ENCODE data around the gene CCL25. TPM values are rescaled to one million over a fixed set of nuclear protein-coding genes. Genes with fewer than 3 reads are reported as not detected.
A peak's percentile ranks its signal among the peaks of the same experiment; 100 is the strongest.

The CCL25 gene
- total and polyA plus RNA-seq, 8 donors: 0.23 to 0.46 (median 0.37) TPM; not detected in 4

DNA sequence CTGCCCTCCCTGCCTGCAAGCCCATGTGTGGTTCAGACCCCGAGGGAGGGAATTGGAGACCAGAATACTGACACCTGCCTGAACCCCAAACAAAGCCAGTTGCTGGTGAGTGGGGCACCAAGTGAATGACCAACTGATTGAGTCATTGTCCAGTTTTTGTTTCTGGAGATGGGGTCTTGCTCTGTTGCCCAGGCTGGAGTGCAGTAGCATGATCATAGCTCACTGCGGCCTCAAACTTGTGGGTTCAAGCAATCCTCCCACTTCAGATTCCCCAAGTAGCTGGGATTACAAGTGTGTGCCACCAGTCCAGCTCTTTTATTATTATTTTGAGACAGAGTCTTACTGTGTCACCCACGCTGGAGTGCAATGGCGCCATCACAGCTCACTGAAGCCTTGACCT lies 4.0 kb downstream of the CCL25 start:
- TF ChIP-seq, protein P1, sequence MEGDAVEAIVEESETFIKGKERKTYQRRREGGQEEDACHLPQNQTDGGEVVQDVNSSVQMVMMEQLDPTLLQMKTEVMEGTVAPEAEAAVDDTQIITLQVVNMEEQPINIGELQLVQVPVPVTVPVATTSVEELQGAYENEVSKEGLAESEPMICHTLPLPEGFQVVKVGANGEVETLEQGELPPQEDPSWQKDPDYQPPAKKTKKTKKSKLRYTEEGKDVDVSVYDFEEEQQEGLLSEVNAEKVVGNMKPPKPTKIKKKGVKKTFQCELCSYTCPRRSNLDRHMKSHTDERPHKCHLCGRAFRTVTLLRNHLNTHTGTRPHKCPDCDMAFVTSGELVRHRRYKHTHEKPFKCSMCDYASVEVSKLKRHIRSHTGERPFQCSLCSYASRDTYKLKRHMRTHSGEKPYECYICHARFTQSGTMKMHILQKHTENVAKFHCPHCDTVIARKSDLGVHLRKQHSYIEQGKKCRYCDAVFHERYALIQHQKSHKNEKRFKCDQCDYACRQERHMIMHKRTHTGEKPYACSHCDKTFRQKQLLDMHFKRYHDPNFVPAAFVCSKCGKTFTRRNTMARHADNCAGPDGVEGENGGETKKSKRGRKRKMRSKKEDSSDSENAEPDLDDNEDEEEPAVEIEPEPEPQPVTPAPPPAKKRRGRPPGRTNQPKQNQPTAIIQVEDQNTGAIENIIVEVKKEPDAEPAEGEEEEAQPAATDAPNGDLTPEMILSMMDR (IDR thresholded peaks at IDR 0.05): no peak
- no peaks in the 10 kb centered on the region for H3K4me1 ChIP-seq
- H3K27ac ChIP-seq: no peak overlapping the region
- H3K4me3 ChIP-seq: no peak overlapping the region
- no peaks in the 10 kb centered on the region for H3K9me3 ChIP-seq
- no peak for ATAC-seq
- no peaks in the 10 kb centered on the region for H3K27me3 ChIP-seq
- no peak for DNase-seq
- no peaks in the 10 kb centered on the region for H3K36me3 ChIP-seq
- intact Hi-C loops (cut with DNase I): no loop called here

DNA sequence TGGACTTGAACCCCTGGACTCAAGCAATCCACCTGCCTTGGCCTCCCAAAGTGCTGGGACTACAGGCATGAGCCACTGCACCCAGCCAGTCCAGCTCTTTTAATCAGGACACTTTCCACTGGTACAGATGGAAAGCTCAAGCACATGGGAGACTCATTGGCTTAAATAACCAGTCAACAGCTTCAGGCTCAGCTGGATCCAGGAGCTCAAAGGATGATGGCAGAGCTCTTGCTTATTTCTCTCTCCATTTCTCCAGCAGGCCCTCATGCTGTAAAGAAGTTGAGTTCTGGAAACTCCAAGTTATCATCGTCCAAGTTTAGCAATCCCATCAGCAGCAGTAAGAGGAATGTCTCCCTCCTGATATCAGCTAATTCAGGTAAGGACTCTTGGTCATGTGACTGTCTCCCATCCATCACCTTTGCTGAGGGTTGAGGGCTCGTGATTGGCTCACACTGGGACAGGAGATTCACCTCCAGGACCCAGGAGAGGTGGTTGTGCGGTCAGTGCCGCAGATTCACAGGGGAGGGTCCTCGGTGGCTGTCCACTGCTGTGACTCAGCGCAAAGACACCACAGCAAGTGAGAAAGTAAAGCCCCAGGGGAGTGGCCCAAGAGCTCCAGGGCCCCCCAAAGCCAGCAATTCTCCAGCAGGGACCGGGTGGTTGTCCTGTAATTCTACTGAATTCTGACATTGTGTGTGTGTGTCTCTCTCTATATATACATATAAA lies 5.1 kb downstream of the CCL25 start:
- intact Hi-C loops (cut with DNase I): no loop called here
- Histone ChIP-seq H3K27ac (no peak overlapping the region), H3K36me3 (no peaks in the 10 kb centered on the region), H3K4me1 (no peaks in the 10 kb centered on the region), H3K9me3 (no peaks in the 10 kb centered on the region), H3K4me3 (no peak overlapping the region), H3K27me3 (no peaks in the 10 kb centered on the region)
- DNase-seq (no peak), ATAC-seq (no peak)
- TF ChIP-seq, protein P1 (IDR thresholded peaks at IDR 0.05): no peak

- Histone ChIP-seq H3K4me3 (no peak overlapping the region), H3K4me1 (no peaks in the 10 kb centered on the region), H3K27me3 (no peaks in the 10 kb centered on the region), H3K36me3 (no peaks in the 10 kb centered on the region), H3K9me3 (peaks cover 0 to 17% of the 10 kb centered on the region in 2 donors), H3K27ac (no peak overlapping the region)
- DNase-seq (peak in 1 of 4 donors; percentile 46), ATAC-seq (no peak)
- TF ChIP-seq, protein P1 (IDR thresholded peaks at IDR 0.05): no peak
- intact Hi-C loops (cut with DNase I): no loop called here
Observed at GRCh38 chr19:8064911-8065874, 12.6 kb downstream of the CCL25 start.

DNA sequence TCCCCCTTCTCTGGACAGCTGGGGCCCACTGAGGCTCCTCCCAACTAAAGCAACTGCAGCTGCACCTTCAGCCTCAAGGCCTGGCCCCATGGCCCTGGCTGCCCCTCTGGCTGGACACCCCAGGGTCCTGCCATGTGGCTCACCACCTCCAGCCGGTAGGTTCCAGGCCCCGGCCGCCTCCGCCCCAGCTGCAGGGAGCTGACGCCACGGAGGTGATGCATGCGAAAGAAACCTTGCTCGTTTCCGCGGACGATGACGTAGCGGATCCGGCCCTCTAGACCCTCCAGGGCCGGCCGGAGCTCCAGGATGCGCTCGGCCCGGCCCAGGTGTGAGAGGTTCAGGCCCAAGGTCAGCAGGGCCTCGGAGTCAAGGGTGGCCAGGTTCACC lies 13.3 kb downstream of the CCL25 start:
- TF ChIP-seq, protein P1 (IDR thresholded peaks at IDR 0.05): no peak
- Histone ChIP-seq H3K9me3 (peaks cover 0 to 19% of the 10 kb centered on the region in 2 donors), H3K36me3 (no peaks in the 10 kb centered on the region), H3K4me3 (no peak overlapping the region), H3K27ac (no peak overlapping the region), H3K27me3 (no peaks in the 10 kb centered on the region), H3K4me1 (no peaks in the 10 kb centered on the region)
- DNase-seq (peak in 1 of 4 donors; percentile 82), ATAC-seq (no peak)
- intact Hi-C loops (cut with DNase I): no loop called here

Measured in left lung (tissue), 10 donors.